Measurements from ENCODE around the gene ZDHHC4.
"Not testable (repeated sequence)": the region's sequence is repeated elsewhere in the genome, so short reads cannot be mapped to it uniquely, and the experiment has no call there.

Gene ZDHHC4

DNA sequence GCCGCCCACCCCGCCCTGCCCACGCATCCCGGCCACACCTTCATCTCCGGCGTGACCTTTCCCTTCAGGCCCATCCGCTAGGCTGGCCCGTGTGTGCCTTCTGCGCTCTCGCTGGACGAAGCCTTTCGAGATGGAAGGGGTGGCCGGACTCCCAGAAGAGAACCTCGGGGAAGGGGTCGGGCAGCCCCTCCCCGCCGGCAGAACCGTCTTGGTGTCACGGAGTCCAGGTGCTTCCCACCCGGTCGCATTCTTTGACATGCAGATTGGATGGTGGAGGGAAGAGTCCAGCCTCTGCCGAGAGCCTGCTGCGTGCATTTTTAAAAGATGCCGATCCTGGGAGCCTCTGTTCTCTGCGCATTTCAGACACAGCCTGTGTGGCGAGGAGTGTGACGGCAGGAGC is 30.8 kb downstream of the ZDHHC4 start:
- no peak for DNase-seq

DNA sequence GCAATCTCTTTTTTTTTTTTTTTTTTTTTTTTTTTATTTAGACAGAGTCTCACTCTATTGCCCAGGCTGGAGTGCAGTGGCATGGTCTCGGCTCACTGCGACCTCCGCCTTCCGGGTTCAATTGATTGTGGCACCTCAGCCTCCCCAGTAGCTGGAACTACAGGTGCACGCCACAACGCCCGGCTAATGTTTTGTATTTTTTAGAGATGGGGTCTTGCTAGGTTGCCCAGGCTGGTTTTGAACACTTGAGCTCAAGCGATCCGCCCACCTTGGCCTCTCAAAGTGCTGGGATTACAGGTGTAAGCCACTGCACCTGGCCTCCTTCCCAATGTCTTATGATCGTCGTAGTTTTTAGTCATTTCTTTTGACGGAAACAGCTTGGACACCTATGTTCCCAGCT is 31.5 kb downstream of the ZDHHC4 start:
- DNase-seq = no peak

DNA sequence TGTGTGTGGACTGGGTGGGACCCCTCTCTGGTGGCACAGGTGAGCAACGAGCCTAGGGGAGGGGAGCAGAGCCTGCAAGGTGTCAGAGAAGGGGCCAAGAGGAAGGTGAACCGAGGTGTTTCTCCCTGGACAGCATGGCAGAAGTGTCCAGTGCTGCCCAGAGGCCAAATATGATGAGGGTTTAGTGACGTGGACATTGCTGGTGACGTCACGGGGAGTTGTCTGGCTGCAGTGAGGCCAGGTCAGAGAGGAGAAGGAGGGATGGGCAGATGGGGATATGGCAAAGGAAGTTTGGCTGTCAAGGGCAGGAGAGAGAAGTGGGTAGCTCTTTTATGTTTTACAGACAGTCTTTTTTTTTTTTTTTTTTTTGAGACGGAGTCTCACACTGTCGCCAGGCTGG is 35.6 kb downstream of the ZDHHC4 start:
- DNase-seq = no peak

DNA sequence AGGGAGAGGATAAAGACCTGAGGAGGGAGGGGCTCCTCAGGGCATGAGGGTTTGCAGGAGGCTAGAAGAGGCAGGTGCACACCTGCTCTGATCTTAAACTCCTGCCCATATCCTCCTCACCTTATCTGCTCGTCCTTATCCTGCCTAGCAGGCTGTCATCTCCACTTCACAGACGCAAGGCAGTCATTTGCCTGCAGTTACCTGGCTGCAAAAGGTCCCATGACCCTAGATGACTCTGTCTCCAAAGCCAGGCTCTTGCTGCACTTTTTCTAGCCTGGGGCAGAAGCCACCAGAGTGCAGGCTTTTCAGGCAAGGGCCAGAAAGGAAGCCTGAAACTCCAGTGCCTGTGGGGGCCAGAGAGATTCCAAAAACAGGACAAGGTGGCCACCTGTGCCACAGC is 36.5 kb downstream of the ZDHHC4 start:
- no peak for DNase-seq

DNA sequence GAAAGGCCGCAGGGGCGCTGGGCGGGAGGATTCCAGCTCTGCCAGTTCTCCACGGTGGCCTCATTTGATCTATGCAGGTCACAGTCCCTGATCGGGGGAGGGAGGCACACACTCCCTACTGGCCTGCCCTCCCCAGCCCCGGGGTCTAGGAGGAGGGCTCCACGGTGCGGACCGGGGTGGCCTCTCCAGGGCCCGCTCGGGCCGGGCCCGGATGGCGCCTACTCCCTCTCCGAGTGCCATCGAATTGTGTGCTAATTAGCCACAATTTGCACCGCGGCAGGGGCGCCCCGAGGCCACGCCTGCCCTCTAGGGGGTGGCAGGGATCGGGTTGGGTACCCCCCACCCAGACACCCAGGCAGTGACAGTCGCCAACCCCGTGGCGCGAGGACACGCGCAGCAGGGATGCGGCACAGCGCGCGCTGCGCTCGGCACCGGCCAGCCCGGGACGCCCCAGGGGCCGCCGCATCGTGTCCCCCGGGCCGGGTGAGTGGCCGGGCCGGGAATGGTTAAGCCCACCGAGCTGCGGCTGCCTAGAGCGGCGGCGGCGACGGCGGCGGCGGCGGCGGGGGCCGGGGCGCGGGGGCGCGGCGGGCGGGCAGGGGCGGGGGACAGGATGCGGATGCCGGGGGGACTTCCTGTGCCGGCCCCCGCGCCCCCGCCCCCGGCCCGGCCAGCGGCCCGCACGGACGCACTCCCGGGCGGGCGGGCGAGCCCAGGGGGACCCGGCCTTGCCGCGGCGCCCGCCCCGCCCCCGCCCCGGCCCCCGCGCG is 37.9 kb downstream of the ZDHHC4 start, which contains the start of gene ZNF853:
Gene ZNF853 (plus strand): TSS at position 658 of the 770 bp plus-strand sequence. CDS start 565 bp downstream, outside the sequence.
- DNase-seq = no peak

DNA sequence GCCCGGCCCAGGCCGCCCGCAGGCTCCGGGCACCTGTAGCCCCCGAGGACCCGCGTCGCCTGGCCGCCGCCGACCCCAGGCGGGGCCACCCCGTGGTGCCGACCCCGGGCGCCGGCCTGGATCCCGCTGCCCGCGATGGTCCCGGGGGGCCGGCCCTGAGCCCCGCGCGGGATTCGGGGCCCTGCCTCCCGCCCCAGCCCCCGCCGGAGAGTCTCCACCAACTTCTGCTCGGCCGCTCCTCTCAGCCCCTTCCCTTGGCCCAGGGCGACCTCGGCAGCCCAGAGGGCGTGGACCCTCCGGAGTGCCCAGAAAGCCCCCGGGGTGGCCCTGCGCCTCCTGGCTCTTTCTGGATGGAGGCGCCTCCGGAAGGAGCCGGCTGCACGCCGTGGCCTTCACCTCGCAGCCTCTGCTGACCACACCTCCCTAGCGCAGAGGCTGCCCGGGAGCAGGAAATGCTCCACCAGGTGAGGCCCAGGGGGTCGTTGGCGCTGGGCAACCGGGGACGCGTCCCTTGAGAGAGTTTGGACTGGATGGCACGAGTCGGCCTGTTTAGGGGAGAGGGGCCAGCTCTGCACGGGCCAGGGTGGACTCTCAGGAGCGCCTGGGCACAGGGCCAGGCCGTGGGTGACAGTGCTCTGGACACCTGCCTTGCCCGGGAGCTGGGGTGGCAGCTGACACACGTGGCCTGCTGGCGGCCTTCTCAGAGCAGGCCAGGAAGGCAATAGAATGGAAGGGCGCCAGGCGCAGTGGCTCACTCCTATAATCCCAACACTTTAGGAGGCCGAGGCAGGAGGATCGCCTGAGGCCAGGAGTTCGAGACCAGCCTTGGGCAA is 38.7 kb downstream of the ZDHHC4 start:
- DNase-seq = no peak

DNA sequence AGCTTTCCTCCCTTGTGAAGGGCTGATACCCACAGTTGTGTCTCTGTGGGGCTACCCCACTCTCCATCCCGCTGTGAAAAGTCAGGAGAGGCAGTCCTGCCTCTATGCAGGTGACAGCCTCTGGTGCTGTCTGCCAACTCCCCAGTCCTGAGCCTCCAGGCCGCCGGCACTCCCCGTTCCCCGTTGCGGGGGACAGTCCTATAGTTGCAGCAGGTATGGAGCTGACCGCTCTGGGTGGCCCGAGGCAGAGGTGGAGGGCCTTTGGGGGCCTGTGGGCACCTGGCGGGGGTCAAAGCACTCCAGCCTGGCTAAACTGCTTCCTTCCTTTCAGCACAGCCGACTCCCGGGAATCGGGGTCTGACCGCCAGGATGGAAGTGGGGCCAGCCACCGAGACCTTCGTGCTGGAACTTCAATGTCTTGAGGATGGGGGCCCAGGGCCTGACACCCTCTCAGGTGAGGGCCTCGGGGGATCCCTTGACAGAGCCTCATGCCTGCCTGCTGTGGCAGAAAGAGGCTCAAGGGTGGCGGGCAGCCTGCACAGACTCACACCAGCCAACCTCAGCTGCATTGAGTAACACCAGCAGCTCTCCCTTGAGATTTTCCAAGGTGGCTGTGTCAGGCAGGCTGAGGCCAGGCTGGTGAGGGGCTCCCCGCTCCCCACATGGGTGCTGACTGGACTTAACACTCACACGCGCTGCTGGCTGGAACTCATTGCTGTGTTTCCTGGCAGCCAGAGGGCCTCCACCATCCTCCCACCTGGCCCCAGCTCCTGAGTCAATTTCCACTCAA is 39.8 kb downstream of the ZDHHC4 start:
- DNase-seq = no peak

DNA sequence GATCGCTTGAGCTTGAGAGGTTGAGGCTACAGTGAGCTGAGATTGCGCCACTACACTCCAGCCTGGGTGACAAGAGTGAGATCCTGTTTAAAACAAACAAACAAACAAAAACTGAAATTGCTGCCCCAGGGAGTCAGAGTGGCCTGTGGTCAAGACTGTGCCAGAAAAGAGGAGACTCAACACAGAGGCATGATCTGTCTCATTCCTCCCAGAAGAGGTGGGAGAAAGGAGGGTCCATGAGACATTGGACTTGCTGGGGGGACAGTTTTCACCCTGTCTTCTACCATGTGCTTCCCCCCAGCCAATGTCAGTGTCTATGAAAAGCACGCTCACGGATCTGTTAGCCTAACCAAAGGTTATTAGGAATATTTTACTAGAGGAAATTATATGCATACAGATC is 41.4 kb downstream of the ZDHHC4 start:
- no peak for DNase-seq

DNA sequence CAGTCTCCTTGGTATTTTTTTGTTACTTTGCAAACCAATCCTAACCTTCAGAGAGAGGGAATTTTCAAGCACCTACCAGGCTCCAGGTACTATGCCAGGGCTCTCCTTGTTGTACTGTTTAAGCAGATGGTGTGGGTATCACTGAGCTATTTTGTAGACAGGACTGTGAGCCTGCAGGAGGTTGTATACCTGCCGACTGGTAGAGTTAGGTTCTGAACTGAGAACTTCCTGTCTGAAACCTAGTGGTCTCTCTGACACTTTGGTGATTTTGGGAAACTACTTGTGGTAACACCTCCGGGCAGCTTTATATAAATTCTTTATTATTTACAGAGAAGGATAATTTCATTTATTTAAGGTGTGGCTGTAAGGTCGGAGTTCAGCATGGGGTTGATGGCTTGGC is 42.7 kb downstream of the ZDHHC4 start:
- no peak for DNase-seq

DNA sequence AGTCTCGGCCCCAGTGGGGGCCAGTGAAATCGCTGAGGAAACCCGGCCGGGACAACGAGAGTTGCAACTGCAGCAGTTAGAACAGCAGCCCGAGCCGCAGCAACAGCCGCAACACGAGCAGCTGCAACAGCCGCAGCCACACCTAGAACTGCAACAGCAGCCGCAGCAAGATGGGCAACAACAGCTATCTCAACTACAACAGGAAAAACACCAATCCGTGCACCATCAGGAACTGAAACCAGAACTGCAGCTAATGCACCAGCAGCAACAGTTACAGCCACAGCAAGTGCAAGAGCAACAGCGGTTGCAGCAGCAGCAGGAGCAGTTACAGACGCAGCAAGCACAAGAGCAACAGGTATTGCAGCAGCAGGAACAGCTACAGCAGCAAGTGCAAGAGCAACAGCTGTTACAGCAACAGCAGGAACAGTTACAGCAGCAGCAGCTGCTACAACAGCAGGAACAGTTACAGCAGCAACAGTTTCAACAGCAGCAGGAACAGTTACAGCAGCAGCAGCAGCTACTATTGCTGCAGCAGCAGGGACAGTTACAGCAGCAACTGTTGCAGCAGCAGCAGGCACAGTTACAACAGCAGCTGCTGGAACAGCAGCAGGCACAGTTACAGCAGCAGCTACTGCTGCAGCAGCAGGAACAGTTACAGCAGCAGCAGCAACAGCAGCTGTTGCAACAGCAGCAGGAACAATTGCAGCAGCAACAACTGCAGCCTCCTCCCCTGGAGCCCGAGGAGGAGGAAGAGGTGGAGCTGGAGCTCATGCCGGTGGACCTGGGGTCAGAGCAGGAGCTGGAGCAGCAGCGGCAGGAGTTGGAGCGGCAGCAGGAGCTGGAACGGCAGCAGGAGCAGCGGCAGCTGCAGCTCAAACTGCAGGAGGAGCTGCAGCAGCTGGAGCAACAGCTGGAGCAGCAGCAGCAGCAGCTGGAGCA is 44.2 kb downstream of the ZDHHC4 start:
- no peak for DNase-seq

DNA sequence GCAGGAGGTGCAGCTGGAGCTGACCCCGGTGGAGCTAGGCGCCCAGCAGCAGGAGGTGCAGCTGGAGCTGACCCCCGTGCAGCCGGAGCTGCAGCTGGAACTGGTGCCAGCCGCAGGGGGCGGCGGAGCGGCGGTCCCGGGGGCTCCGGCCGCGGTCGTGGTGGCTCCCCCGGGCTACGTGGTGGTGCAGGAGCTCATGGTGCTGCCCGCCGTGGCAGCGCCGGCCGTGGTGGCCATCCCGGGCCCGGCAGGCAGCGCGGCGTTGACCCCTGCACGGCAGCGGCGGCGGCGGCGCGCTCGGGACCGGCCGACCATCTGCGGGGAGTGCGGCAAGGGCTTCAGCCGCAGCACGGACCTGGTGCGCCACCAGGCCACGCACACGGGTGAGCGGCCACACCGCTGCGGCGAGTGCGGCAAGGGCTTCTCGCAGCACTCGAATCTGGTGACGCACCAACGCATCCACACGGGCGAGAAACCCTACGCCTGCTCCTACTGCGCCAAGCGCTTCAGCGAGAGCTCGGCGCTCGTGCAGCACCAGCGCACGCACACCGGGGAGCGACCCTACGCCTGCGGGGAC is 45.0 kb downstream of the ZDHHC4 start:
- DNase-seq = no peak

DNA sequence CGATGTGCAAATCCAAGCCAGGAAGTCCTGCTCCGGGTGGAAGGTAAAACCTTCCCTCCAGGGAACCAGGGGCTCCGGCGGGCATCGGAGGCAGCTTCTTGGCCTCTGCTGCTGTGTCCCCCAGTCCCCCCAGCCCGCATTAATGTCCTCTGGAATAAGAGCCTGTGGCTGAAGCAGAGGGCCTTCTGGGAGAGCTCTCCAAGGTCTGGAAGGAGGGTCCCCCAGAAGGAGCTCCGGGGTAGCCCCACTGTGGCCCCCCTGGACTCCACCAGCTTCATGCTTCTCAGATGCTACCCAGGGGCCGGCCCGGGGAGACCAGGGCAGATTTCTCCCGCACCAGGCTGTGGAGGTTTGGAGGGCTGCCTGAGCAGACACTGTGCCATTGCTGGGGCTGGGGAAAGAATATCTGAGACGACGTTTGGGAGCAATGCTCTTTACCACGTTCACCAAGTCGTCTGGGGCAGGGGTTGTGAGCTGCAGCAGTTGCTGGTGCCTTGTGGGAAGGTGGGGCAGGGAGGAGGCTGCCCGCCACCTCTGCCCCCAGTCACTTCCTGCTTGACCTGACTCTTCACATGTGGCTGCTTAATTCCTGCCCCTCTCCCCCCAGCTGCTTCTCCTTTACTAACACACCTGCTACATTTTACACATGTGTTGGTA is 46.5 kb downstream of the ZDHHC4 start:
- no peak for DNase-seq

DNA sequence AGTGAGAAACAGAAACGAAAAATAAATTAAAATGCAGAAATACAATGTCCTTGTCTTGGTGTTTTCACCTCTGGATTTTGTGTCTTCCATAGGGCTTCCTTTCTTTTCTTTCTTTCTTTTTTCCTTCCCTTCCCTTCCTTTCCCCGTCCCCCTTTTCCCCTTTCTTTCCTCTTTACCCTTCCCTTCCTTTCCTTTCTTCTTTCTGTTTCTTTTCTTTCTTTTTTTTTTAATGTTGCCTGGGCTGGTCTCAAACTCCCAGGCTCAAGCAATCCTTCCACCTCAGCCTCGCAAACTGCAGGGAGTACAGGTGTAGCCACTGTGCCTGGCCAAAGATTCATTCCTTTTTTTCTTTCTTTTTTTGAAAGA is 47.0 kb downstream of the ZDHHC4 start:
- no peak for DNase-seq

DNA sequence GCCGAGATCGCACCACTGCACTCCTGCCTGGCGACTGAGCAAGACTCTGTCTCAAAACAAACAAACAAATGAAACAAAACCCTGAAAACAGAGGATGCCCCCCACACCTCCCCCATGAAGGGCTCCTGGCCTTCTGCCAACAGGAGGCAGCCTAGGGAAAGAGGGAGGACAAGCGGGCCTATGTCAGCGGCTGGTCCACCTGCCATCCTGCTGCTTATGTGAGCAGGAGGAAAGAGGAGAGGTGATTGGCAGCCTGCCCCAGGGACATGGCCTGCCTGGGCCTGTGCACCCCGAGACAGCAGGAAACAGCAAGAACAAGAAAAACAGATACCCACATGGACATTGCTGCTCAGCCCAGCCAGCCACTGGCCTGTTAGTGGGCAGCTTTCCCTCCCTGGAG is 50.8 kb downstream of the ZDHHC4 start:
- no peak for DNase-seq

DNA sequence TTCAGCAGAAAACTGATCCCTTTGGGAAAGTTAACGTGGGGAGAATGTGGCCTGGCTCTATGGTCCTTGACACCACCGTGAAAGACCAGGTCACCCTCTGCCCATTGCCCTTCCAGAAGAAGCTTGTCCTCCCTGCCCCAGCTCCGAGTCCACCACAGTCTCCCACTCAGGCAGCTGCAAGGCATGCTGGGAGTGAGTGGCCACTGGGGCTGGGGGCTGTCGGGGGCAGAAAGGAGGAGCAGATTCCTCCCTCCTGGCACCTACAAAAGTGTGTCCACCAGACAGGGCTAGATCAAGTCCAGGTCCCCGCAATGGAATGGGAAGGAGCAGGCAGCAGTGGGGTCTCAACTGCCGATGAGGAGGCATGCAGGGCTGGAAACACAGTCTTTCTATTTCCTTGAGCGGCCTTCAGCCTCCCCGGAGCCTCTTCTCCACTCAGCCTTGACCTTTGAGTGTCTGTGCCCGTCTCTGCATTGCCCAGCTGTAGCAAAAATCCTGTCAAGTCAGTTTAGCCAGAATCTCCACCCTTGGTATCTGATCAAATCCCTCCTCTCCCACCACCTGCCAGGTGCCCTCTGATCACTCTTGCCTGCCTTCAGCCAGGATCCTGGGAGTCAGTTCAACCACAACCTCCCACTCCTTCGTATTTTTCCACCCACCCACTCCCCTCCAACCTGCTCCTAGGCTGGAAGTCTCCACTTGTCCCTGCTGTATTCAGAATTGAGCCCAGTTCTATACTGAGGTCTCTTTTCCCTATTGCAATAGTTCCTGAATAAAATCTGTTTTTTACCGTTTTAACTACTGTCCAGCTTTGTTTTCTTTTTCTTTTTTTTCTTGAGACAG is 53.0 kb downstream of the ZDHHC4 start:
- DNase-seq = no peak

DNA sequence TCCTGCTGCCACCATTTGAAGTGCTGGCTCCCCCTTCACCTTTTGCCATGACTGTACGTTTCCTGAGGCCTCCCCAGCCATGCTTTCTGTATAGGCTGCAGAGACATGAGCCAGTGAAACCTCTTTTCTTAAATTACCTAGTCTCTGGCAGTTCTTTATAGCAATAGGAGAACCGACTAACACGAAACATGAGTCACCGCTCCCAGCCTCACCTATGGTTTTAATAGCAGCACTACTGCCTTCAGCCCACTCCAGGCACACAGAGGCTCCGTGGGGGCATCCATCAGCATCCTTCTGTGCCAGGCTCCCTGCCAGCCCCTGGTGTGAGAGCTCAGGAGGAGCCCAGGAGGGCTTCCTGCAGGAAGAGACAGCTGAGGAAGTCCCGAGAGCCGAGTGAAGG is 54.4 kb downstream of the ZDHHC4 start:
- DNase-seq = no peak

DNA sequence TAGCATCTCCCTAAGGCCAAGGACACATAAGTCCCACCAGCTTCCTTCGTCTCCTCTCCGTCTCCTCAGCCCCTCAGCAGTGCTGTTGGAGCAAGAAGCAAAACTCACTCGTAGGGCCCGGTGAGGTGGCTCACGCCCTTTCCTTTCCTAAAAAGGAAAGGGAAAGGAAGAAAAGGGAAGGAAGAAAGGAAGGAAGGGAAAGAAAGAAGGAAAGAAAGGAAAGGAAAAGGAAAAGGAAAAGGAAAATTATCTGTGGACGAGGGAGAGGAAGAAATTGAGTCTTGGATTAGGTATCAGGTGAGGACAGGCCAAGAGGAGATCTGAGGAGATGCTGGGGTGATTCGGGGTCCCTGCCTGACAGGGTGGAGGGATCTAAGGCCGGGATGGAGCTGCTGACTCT is 56.8 kb downstream of the ZDHHC4 start:
- no peak for DNase-seq

DNA sequence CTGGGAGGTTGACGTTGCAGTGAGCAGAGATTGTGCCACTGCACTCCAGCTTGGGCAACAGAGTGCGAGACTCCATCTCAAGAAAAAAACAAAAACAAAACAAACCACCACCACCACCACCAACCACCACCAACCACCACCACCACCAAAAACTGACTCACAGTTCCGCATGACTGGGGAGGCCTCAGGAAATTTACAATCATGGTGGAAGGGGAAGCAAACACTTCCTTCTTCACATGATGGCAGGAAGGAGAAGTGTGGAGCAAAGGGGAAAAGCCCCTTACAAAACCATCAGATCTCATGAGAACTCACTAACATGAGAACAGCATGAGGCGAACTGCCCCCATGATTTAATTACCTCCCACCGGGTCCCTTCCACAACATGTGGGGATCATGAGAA is 57.7 kb downstream of the ZDHHC4 start:
- not testable (repeated sequence) for DNase-seq

DNA sequence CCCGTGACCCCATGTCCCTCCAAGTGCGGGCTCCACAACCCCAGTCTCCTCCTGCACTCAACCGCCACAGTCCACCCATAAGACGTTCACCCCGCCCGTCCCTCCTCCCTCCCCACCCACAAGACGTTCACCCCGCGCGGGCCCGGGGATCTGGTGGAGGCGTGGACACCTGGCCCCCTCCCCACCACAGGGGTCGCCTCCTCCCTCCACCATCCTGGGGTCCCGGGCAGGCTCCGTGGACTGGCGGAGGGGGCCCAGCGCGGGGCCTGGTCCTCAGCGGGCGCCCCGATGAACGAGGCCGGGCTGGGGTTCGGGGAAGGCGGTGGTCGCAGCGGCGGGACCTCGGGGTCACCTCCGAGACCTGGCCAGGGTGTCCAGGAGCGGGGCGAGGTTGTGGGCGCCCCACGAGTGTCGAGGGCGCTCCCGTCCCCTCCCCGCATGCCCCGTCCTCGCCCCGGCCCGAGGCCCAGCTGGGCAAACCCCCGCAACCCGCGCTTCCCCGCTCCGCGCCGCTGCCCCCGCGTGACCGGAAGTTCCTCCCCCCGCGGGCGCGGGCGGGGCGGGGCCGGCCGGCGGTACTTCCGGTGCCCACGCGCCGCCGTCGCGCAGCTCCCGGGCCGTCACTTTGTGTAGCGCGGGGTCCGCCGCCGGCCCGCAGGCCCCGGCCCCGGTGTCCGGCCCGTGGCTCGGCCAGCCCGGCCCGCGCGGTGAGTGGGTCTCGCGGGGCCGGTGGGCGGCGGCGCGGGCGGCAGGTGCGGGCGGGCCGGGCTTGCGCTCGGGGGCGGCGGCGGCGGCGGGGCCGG is 59.7 kb downstream of the ZDHHC4 start, which contains the start of gene ZNF316:
Gene ZNF316 (plus strand): TSS at position 578 of the 803 bp plus-strand sequence. CDS start 5,092 bp downstream, outside the sequence.
- DNase-seq = no peak

All from NCI-H2081 treated with DMSO at 0.1 percent for 48 hours (cell line).